WTC11 (cell line): Measurements from ENCODE around the gene DRGX.

Experiments used
- ATF6 ChIP-seq: sonication (generic); formaldehyde crosslinking; IDR thresholded peaks from 2 replicates; pipeline ENCODE4 v1.8.1; 2023; ENCODE audit warnings: mild to moderate bottlenecking, missing genetic modification reagents
- CREB1 ChIP-seq: sonication (generic); formaldehyde crosslinking; IDR thresholded peaks from 2 replicates; pipeline ENCODE4 v1.8.0; 2023; ENCODE audit warnings: mild to moderate bottlenecking, missing genetic modification reagents
- CREM ChIP-seq: sonication (generic); formaldehyde crosslinking; IDR thresholded peaks from 2 replicates; pipeline ENCODE4 v1.8.1; 2022; ENCODE audit warnings: mild to moderate bottlenecking, missing genetic modification reagents, moderate library complexity
- ESRRA ChIP-seq: sonication (generic); formaldehyde crosslinking; IDR thresholded peaks from 2 replicates; pipeline ENCODE4 v1.8.1; 2022; ENCODE audit warnings: mild to moderate bottlenecking, missing genetic modification reagents, borderline replicate concordance
- MAX ChIP-seq: sonication (generic); formaldehyde crosslinking; IDR thresholded peaks from 2 replicates; pipeline ENCODE4 v1.8.0; 2022; ENCODE audit warnings: mild to moderate bottlenecking, missing genetic modification reagents
- OVOL2 ChIP-seq: fragments of 250-450 bp; sonication (Bioruptor Pico); IDR thresholded peaks from 2 replicates; pipeline ENCODE4 v1.9.0; 2021; ENCODE audit warnings: mild to moderate bottlenecking, borderline replicate concordance
- TCF7 ChIP-seq: sonication (generic); formaldehyde crosslinking; IDR thresholded peaks from 2 replicates; pipeline ENCODE4 v1.8.0; 2022; ENCODE audit warnings: mild to moderate bottlenecking, low read depth, missing genetic modification reagents, moderate library complexity
- USF1 ChIP-seq: sonication (generic); formaldehyde crosslinking; IDR thresholded peaks from 2 replicates; pipeline ENCODE4 v1.8.0; 2022; ENCODE audit warnings: mild to moderate bottlenecking, missing genetic modification reagents
- USF2 ChIP-seq: sonication (generic); formaldehyde crosslinking; IDR thresholded peaks from 2 replicates; pipeline ENCODE4 v1.8.1; 2023; ENCODE audit warnings: mild to moderate bottlenecking, missing genetic modification reagents, moderate library complexity
- TF ChIP-seq, protein P1 (sequence below): fragments of 200-600 bp; IDR thresholded peaks from 2 replicates; pipeline ENCODE4 v1.8.0; 2022; ENCODE audit warnings: antibody characterized with exemption
- TF ChIP-seq, protein P2 (sequence below): sonication (generic); formaldehyde crosslinking; conservative IDR thresholded peaks from 2 replicates; pipeline ENCODE4 v1.8.1; 2022; ENCODE audit warnings: mild to moderate bottlenecking, missing genetic modification reagents
- TF ChIP-seq, protein P3 (sequence below): sonication (generic); formaldehyde crosslinking; IDR thresholded peaks from 2 replicates; pipeline ENCODE4 v1.8.1; 2023; ENCODE audit warnings: mild to moderate bottlenecking, moderate library complexity, missing genetic modification reagents

GRCh38 chr10:49323896-49324270 lies 72.0 kb downstream of the DRGX start:
- TF ChIP-seq, protein P1, sequence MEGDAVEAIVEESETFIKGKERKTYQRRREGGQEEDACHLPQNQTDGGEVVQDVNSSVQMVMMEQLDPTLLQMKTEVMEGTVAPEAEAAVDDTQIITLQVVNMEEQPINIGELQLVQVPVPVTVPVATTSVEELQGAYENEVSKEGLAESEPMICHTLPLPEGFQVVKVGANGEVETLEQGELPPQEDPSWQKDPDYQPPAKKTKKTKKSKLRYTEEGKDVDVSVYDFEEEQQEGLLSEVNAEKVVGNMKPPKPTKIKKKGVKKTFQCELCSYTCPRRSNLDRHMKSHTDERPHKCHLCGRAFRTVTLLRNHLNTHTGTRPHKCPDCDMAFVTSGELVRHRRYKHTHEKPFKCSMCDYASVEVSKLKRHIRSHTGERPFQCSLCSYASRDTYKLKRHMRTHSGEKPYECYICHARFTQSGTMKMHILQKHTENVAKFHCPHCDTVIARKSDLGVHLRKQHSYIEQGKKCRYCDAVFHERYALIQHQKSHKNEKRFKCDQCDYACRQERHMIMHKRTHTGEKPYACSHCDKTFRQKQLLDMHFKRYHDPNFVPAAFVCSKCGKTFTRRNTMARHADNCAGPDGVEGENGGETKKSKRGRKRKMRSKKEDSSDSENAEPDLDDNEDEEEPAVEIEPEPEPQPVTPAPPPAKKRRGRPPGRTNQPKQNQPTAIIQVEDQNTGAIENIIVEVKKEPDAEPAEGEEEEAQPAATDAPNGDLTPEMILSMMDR = no peak
- TF ChIP-seq CREM (no peak), OVOL2 (CRISPR knock-in tag) (no peak), CREB1 (no peak), USF1 (CRISPR knock-in tag) (no peak), ATF6 (CRISPR knock-in tag) (no peak), TCF7 (no peak), MAX (CRISPR knock-in tag) (no peak), USF2 (CRISPR knock-in tag) (no peak), ESRRA (CRISPR knock-in tag) (no peak)
- TF ChIP-seq, protein P2, sequence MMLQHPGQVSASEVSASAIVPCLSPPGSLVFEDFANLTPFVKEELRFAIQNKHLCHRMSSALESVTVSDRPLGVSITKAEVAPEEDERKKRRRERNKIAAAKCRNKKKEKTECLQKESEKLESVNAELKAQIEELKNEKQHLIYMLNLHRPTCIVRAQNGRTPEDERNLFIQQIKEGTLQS (CRISPR knock-in tag) = no peak
- TF ChIP-seq, protein P3, sequence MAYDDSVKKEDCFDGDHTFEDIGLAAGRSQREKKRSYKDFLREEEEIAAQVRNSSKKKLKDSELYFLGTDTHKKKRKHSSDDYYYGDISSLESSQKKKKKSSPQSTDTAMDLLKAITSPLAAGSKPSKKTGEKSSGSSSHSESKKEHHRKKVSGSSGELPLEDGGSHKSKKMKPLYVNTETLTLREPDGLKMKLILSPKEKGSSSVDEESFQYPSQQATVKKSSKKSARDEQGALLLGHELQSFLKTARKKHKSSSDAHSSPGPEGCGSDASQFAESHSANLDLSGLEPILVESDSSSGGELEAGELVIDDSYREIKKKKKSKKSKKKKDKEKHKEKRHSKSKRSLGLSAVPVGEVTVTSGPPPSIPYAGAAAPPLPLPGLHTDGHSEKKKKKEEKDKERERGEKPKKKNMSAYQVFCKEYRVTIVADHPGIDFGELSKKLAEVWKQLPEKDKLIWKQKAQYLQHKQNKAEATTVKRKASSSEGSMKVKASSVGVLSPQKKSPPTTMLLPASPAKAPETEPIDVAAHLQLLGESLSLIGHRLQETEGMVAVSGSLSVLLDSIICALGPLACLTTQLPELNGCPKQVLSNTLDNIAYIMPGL (CRISPR knock-in tag) = no peak
